Left hindlimb (tissue), 1 donor: ENCODE results near the gene API5.

Source experiments
- DNase-seq: peaks from one replicate; pipeline ENCODE4 v3.0.0-alpha.2; 2018

API5 gene

GRCh38 chr11:43360361-43361032, 48.7 kb downstream of the API5 start:
- DNase-seq, result no peak

GRCh38 chr11:43366677-43367076, 54.9 kb downstream of the API5 start:
- no peak for DNase-seq

GRCh38 chr11:43367382-43368178, 55.8 kb downstream of the API5 start:
- DNase-seq, result no peak

- DNase-seq, result no peak
These were observed 64.3 kb downstream of the API5 start for GRCh38 chr11:43376065-43376464.

- no peak for DNase-seq
These were observed 64.8 kb downstream of the API5 start for GRCh38 chr11:43376594-43376993.

GRCh38 chr11:43377389-43377788, 65.6 kb downstream of the API5 start:
- DNase-seq, result no peak

- no peak for DNase-seq
These were observed 67.1 kb downstream of the API5 start for GRCh38 chr11:43378897-43379296.

- DNase-seq, result no peak
These were observed 70.0 kb downstream of the API5 start for GRCh38 chr11:43381802-43382201.

GRCh38 chr11:43382614-43383013, 70.8 kb downstream of the API5 start:
- DNase-seq, result no peak

- no peak for DNase-seq
These were observed 72.6 kb downstream of the API5 start for GRCh38 chr11:43384393-43384792.

GRCh38 chr11:43392713-43393112, 80.9 kb downstream of the API5 start:
- DNase-seq, result no peak

GRCh38 chr11:43393765-43394355, 82.1 kb downstream of the API5 start:
- no peak for DNase-seq
